ENCODE data around the gene RNF113B. TPM values are rescaled to one million over a fixed set of nuclear protein-coding genes. Genes with fewer than 3 reads are reported as not detected.

RNF113B gene
- total RNA-seq, 1 experiment from 2014 or later = not detected

- H3K4me1 Mint-ChIP-seq (ENCODE audit: low read depth, unreplicated experiment) = peaks cover 25% of the 10 kb centered on the region
- H3K9me3 Mint-ChIP-seq (ENCODE audit: unreplicated experiment) = no peaks in the 10 kb centered on the region
- no peaks in the 10 kb centered on the region for H3K27me3 ChIP-seq (replicated peaks; ENCODE audit: control insufficient read depth, insufficient read depth, low read length)
- BruUV-seq (replicated peaks) = no TSS peak
- no peak overlapping the region for H3K4me3 ChIP-seq (ENCODE audit: low read depth, low read length)
- TF ChIP-seq, protein P1, sequence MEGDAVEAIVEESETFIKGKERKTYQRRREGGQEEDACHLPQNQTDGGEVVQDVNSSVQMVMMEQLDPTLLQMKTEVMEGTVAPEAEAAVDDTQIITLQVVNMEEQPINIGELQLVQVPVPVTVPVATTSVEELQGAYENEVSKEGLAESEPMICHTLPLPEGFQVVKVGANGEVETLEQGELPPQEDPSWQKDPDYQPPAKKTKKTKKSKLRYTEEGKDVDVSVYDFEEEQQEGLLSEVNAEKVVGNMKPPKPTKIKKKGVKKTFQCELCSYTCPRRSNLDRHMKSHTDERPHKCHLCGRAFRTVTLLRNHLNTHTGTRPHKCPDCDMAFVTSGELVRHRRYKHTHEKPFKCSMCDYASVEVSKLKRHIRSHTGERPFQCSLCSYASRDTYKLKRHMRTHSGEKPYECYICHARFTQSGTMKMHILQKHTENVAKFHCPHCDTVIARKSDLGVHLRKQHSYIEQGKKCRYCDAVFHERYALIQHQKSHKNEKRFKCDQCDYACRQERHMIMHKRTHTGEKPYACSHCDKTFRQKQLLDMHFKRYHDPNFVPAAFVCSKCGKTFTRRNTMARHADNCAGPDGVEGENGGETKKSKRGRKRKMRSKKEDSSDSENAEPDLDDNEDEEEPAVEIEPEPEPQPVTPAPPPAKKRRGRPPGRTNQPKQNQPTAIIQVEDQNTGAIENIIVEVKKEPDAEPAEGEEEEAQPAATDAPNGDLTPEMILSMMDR (IDR thresholded peaks at IDR 0.05; ENCODE audit: insufficient read depth in 1 of 2, low read depth in 1 of 2, low read length in 1 of 2, severe bottlenecking in 1 of 2, unreplicated experiment in 1 of 2) = no peak
- peaks cover 27% of the 10 kb centered on the region for H3K36me3 Mint-ChIP-seq (ENCODE audit: insufficient read depth, unreplicated experiment)
- no peaks in the 10 kb centered on the region for H3K9me3 ChIP-seq
- peaks cover 14% of the 10 kb centered on the region for H3K4me1 ChIP-seq
- ChIA-PET POLR2A (no interaction called here), CTCF (no interaction called here)
- peaks cover 1% of the 10 kb centered on the region for H3K36me3 ChIP-seq (ENCODE audit: control insufficient read depth, insufficient read depth, low read length)
- intact Hi-C loops (cut with micrococcal nuclease; ENCODE audit: unreplicated experiment) = no loop called here
- H3K27ac Mint-ChIP-seq (ENCODE audit: unreplicated experiment) = no peak overlapping the region
- no peaks in the 10 kb centered on the region for H3K27me3 Mint-ChIP-seq (ENCODE audit: insufficient read depth, unreplicated experiment)
- DNase-seq = no peak
- no peak overlapping the region for H3K4me3 Mint-ChIP-seq (ENCODE audit: unreplicated experiment)
Measured at GRCh38 chr13:98180092-98180491, 3.0 kb upstream of the RNF113B start.

- TF ChIP-seq, protein P1 (IDR thresholded peaks at IDR 0.05; ENCODE audit: insufficient read depth in 1 of 2, low read depth in 1 of 2, low read length in 1 of 2, severe bottlenecking in 1 of 2, unreplicated experiment in 1 of 2) = no peak
- CTCF ChIA-PET = interaction anchor here (0.7 kb wide), 1 partner anchor 142 kb away, joined by 3 read pairs; no protein-coding TSS in a partner anchor
- Mint-ChIP-seq H3K27ac (ENCODE audit: unreplicated experiment) (no peak overlapping the region), H3K27me3 (ENCODE audit: insufficient read depth, unreplicated experiment) (no peaks in the 10 kb centered on the region), H3K4me1 (ENCODE audit: low read depth, unreplicated experiment) (peaks cover 43% of the 10 kb centered on the region), H3K36me3 (ENCODE audit: insufficient read depth, unreplicated experiment) (peaks cover 17% of the 10 kb centered on the region), H3K9me3 (ENCODE audit: unreplicated experiment) (no peaks in the 10 kb centered on the region), H3K4me3 (ENCODE audit: unreplicated experiment) (no peak overlapping the region)
- H3K36me3 ChIP-seq (ENCODE audit: control insufficient read depth, insufficient read depth, low read length) = peaks cover 1% of the 10 kb centered on the region
- POLR2A ChIA-PET = no interaction called here
- H3K27me3 ChIP-seq (replicated peaks; ENCODE audit: control insufficient read depth, insufficient read depth, low read length) = no peaks in the 10 kb centered on the region
- intact Hi-C loops (cut with micrococcal nuclease; ENCODE audit: unreplicated experiment) = loop anchor here (10.0 kb wide), 1 partner anchor 89 kb away; no protein-coding TSS in a partner anchor
- peaks cover 56% of the 10 kb centered on the region for H3K4me1 ChIP-seq
- H3K9me3 ChIP-seq = no peaks in the 10 kb centered on the region
- no peak for DNase-seq
- H3K4me3 ChIP-seq (ENCODE audit: low read depth, low read length) = no peak overlapping the region
- no TSS peak for BruUV-seq (replicated peaks)
Measured at GRCh38 chr13:98175823-98176222, 1.2 kb downstream of the RNF113B start.

- Histone ChIP-seq H3K36me3 (ENCODE audit: control insufficient read depth, insufficient read depth, low read length) (peaks cover 1% of the 10 kb centered on the region), H3K4me3 (ENCODE audit: low read depth, low read length) (no peak overlapping the region), H3K27me3 (replicated peaks; ENCODE audit: control insufficient read depth, insufficient read depth, low read length) (no peaks in the 10 kb centered on the region), H3K9me3 (no peaks in the 10 kb centered on the region), H3K4me1 (peaks cover 60% of the 10 kb centered on the region)
- intact Hi-C loops (cut with micrococcal nuclease; ENCODE audit: unreplicated experiment) = loop anchor here (10.0 kb wide), 1 partner anchor 90 kb away; no protein-coding TSS in a partner anchor
- Mint-ChIP-seq H3K4me3 (ENCODE audit: unreplicated experiment) (no peak overlapping the region), H3K27me3 (ENCODE audit: insufficient read depth, unreplicated experiment) (no peaks in the 10 kb centered on the region), H3K4me1 (ENCODE audit: low read depth, unreplicated experiment) (peaks cover 36% of the 10 kb centered on the region), H3K36me3 (ENCODE audit: insufficient read depth, unreplicated experiment) (peaks cover 17% of the 10 kb centered on the region), H3K9me3 (ENCODE audit: unreplicated experiment) (no peaks in the 10 kb centered on the region), H3K27ac (ENCODE audit: unreplicated experiment) (no peak overlapping the region)
- DNase-seq = no peak
- TF ChIP-seq, protein P1 (IDR thresholded peaks at IDR 0.05; ENCODE audit: insufficient read depth in 1 of 2, low read depth in 1 of 2, low read length in 1 of 2, severe bottlenecking in 1 of 2, unreplicated experiment in 1 of 2) = no peak
- ChIA-PET POLR2A (no interaction called here), CTCF (no interaction called here)
- no TSS peak for BruUV-seq (replicated peaks)
Measured at GRCh38 chr13:98175043-98175442, 2.0 kb downstream of the RNF113B start.
